Measurements from ENCODE around the gene LRFN3.

GRCh38 chr19:35943321-35944301 lies 7.4 kb downstream of the LRFN3 start:
- TF ChIP-seq POLR2AphosphoS5 (IDR thresholded peaks at IDR 0.05; ENCODE audit: low read depth, low read length) (no peak), POLR2A (IDR thresholded peaks at IDR 0.05; ENCODE audit: low read depth, low read length) (no peak), TAF1 (IDR thresholded peaks at IDR 0.05; ENCODE audit: borderline replicate concordance, low read depth, low read length) (no peak)
